C4-2B (cell line): ENCODE measurements around the gene ZNF428.
A peak's percentile ranks its signal among the peaks of the same experiment; 100 is the strongest.

Experiments used
- H3K27ac ChIP-seq: fragments of 450-650 bp; 2 replicates; pipeline ENCODE4 v1.5.1; 2017
- CTCF ChIP-seq: fragments of 450-650 bp; conservative IDR thresholded peaks from 2 replicates; pipeline ENCODE4 v1.5.1; 2017; ENCODE audit warnings: mild to moderate bottlenecking
- ZFX ChIP-seq: fragments of 450-650 bp; IDR thresholded peaks from 2 replicates; pipeline ENCODE4 v1.6.1; 2017

The ZNF428 gene

GRCh38 chr19:43619262-43620060 is at the start of gene ZNF428:
Gene ZNF428, minus strand, starts transcription at chr19:43619629. Its CDS starts 5,325 bp downstream, at chr19:43614304.
- TF ChIP-seq CTCF = no peak
- peak; percentile 46; the same call in 1 of the 2 replicates for TF ChIP-seq ZFX
- peak within 1 kb of the TSS; percentile 97 for H3K27ac ChIP-seq

GRCh38 chr19:43668406-43669109 is 49.1 kb upstream of the ZNF428 start:
- peak overlapping the region; percentile 53 for H3K27ac ChIP-seq
- TF ChIP-seq CTCF = no peak
- TF ChIP-seq ZFX = no peak

GRCh38 chr19:43667876-43668405 is 48.5 kb upstream of the ZNF428 start:
- peak overlapping the region; percentile 37 for H3K27ac ChIP-seq
- TF ChIP-seq CTCF (no peak), ZFX (no peak)

GRCh38 chr19:43667126-43667875 is 47.9 kb upstream of the ZNF428 start:
- TF ChIP-seq CTCF = no peak
- no peak for TF ChIP-seq ZFX

GRCh38 chr19:43664018-43664417 is 44.6 kb upstream of the ZNF428 start:
- TF ChIP-seq ZFX (no peak), CTCF (no peak)
- no peak overlapping the region for H3K27ac ChIP-seq

More at GRCh38 chr19:43667126-43667875, 47.9 kb upstream of the ZNF428 start:
- peak overlapping the region; percentile 37 for H3K27ac ChIP-seq

GRCh38 chr19:43662487-43662886 is 43.1 kb upstream of the ZNF428 start:
- TF ChIP-seq ZFX (no peak), CTCF (peak; percentile 28)

More at GRCh38 chr19:43662487-43662886, 43.1 kb upstream of the ZNF428 start:
- no peak overlapping the region for H3K27ac ChIP-seq
